AG09319 (cell line): ENCODE data around the gene ZDHHC14.

Experiments used
- DNase-seq: peaks from one replicate; pipeline ENCODE4 v3.0.0-alpha.2; 2010; ENCODE audit warnings: low read depth; ENCODE audit errors: extremely low read depth
- TF ChIP-seq, protein P1 (sequence below): IDR thresholded peaks from 2 replicates; pipeline ENCODE4 v1.5.1; 2011; ENCODE audit warnings: low read depth, mild to moderate bottlenecking, inconsistent platforms, low read length, moderate library complexity

The ZDHHC14 gene

DNA sequence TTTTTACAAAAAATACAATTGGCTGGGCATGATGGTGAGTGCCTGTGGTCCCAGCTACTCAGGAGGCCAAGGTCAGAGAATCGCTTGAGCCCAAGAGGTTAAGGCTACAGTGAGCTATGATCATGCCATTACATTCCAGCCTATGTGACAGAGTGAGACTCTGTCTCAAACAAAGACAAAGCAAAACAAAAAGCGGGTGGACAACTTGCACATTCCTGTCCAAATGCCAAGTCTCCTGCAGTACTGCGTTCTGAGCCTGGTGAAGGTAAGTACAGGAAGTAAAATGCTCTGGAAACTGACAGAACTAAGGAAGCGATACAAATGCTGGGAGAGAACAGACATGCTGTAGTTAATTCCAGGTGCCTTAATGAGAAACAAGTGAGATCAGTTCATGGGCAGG, 37.3 kb upstream of the ZDHHC14 start:
- no peak for DNase-seq
- TF ChIP-seq, protein P1, sequence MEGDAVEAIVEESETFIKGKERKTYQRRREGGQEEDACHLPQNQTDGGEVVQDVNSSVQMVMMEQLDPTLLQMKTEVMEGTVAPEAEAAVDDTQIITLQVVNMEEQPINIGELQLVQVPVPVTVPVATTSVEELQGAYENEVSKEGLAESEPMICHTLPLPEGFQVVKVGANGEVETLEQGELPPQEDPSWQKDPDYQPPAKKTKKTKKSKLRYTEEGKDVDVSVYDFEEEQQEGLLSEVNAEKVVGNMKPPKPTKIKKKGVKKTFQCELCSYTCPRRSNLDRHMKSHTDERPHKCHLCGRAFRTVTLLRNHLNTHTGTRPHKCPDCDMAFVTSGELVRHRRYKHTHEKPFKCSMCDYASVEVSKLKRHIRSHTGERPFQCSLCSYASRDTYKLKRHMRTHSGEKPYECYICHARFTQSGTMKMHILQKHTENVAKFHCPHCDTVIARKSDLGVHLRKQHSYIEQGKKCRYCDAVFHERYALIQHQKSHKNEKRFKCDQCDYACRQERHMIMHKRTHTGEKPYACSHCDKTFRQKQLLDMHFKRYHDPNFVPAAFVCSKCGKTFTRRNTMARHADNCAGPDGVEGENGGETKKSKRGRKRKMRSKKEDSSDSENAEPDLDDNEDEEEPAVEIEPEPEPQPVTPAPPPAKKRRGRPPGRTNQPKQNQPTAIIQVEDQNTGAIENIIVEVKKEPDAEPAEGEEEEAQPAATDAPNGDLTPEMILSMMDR, result no peak

DNA sequence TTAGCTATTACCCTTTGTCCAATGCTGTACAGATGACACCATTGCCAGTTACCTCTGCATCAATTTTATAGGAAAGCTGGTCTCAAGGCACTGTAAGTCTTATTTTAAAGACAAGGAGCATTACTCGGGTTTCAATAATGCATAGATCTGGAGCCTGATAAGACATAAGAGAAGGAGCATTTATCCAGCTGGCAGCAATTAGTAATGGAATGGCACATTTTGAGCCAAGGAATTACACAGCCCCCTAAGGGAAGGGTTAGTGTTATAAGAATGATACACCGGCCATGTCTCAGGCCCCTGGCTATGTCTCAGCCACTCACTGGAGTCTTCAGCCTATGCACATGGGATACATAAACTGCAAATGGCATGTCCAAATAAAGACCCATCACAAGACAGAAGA, 34.6 kb upstream of the ZDHHC14 start:
- DNase-seq, result no peak

DNA sequence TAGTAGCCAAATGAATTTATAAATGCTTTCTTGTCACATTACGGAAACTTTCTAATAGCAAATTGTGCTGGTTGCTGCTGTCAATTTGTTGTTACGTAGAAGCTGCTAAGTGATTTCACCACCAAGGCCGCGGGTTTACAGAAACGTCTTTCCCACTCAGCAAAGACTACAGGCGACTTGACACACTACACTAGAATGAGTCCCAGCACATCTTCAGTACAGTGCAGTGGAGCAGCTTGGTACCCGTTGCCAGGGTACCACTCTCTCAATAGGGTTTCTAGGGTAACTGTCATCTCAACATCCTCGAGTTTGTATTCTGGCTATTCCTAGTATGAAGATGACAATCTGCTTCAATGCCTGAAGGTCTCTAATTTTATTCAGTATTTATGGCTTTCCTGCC, 22.7 kb upstream of the ZDHHC14 start:
- TF ChIP-seq, protein P1, result no peak
- DNase-seq, result no peak

More for the DNA sequence above, 34.6 kb upstream of the ZDHHC14 start:
- TF ChIP-seq, protein P1, result no peak

DNA sequence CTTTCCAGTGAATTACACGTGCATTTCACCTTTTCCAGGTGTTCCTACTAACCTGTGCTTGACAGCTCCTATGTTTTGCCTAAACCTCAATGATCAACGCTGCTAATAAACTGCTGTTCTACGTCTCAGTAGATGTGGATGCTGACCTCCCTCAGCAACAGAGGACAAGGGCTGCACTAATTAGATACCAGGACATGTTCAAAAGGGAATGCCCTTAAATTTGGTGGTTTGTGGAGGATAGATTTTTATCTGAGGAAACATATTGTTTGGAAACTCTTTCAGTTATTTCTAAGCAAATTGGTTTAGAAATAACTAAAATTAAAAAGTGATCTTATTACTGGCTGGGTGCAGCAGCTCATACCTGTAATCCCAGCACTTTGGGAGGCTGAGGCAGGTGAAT, 19.1 kb upstream of the ZDHHC14 start:
- TF ChIP-seq, protein P1, result no peak
- no peak for DNase-seq

DNA sequence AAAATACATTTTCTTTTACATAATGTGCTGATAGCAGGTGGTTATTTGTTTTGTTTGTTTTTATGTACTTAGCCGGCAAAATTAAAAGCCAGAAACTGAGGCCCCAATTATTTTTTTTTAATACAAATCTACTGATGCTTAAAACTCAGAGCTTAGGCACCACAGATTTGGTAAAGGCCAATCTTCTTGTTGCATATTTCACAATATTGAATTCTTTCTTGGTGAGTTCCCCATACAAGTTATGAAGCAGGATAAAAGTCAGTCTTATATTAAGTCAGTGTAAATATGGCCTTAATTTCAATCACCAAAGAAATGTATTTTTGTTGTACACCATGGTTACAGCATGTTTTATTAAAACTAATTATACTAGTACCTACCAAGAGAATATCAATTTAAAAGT, 16.3 kb upstream of the ZDHHC14 start:
- no peak for DNase-seq
- TF ChIP-seq, protein P1, result no peak

DNA sequence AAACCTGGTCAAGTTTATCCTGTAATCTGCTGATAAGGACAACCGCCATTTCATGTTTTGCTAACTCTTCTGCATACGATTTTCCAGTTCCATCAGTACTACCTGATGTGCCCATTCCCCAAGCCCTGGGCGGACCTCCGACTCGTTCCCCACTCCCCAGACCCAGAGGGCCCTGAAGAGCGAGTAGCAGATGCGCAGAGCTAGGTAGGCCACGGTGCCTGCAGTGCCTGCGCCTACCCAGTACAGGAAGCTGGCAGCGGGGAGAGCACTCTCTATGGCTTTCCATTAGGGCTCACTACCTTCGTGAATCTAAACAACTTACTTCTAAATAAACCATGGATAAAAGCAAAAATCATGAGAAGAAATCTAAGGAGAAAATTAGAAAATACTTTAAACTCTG, 14.3 kb upstream of the ZDHHC14 start:
- TF ChIP-seq, protein P1, result no peak
- no peak for DNase-seq

DNA sequence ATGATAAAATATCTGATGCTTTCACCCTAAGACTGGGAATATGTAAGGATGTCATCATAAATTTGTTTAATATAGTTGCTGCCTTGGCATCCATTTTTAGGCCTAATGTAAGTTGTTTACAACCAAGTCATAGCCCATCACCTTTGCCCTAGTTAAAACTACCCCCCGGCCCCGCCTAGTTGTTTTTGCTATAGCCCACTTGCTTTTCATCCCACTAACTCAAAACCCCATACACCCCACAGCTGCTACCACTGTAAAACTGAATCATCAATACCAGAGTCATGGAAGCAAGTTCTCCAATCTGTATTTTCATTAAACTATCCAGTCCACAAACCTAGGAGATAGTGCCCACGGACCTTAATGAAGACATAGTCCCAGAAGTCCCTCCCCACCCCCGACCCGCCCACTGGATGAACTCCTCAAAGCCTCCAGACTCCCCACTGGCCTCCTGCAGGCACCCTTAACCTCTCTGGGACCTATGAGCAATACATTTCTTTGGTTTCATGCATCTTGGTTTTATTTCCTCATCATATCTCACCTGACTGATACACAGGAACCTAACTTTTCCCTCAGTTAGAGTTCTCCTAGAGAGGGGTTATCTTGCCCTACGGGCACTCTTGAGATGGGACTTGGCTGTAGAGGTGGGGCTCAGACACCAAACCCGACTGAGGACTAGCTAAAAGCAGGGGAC, 12.5 kb upstream of the ZDHHC14 start:
- no peak for DNase-seq
- TF ChIP-seq, protein P1, result no peak
